ENCODE results near the gene CBY3. TPM values are rescaled to one million over a fixed set of nuclear protein-coding genes. Genes with fewer than 3 reads are reported as not detected.

CBY3 gene
- total and polyA plus RNA-seq, 2 of the 13 experiments (the other 11 are each of a cell fraction or from before 2014, with no cell fraction given), result not detected

DNA sequence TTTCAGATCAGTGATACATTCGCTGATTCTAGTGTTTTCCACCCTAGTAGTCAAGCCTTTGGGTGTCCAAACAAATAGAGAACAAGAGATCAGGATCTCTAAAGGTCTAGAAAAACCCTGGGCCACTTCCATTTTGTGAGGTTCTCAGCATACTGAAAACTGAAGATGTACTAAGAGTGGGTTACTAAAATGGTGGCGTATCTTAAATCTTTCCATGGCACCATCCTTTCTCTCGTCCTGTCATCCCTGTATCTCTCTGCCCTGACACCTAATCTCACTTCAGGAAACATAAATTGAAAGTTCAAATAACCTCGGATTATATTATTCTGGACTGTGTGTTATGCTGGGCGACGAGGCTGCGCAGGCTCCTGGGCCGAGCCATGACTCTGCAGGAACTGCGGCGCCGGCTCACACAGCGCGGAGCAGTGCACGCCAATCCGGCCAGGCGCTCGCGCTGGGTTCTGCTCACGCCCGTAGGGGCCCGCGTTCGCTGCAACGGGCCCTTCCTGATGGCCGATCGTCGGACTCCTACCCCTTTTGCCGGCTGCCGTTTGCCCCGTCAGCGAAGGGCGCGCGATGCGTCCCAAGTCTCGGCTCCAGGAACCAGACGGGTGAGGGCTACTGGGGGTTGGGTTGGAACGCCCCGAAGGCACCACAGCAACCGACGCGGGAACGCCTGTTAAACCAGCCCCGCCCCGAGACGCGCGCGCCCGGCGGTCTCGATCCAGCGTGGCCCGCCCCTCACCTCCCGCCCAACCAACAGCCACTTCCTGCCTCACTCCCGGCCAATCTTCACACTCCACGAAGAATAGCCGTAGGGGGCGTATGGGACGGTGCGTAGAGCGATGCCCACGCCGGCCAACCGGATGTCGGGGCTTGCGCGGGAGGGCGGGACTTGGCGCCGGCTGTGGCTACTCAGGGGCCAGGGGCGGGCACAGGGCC lies 17.4 kb upstream of the CBY3 start (continued):
- no peak for TF ChIP-seq ATF7 (IDR thresholded peaks at IDR 0.05)
- no peak for TF ChIP-seq ATF7 (CRISPR knock-in tag; IDR thresholded peaks at IDR 0.05)
- 0 out of 2 replicates have a peak, but pooled peaks have one; percentile 16 for TF ChIP-seq MXD4 (CRISPR knock-in tag; IDR thresholded peaks at IDR 0.05)
- no peak for TF ChIP-seq ZNF746 (CRISPR knock-in tag; IDR thresholded peaks at IDR 0.05)
- no peak; the same call in 1 of the 2 replicates for TF ChIP-seq ARNT2 (CRISPR knock-in tag; IDR thresholded peaks at IDR 0.05; ENCODE audit: low read depth)
- peak; percentile 60; the same call in 1 of the 2 replicates for TF ChIP-seq MIER3 (CRISPR knock-in tag; IDR thresholded peaks at IDR 0.05; ENCODE audit: borderline replicate concordance)
- TF ChIP-seq, protein P1, sequence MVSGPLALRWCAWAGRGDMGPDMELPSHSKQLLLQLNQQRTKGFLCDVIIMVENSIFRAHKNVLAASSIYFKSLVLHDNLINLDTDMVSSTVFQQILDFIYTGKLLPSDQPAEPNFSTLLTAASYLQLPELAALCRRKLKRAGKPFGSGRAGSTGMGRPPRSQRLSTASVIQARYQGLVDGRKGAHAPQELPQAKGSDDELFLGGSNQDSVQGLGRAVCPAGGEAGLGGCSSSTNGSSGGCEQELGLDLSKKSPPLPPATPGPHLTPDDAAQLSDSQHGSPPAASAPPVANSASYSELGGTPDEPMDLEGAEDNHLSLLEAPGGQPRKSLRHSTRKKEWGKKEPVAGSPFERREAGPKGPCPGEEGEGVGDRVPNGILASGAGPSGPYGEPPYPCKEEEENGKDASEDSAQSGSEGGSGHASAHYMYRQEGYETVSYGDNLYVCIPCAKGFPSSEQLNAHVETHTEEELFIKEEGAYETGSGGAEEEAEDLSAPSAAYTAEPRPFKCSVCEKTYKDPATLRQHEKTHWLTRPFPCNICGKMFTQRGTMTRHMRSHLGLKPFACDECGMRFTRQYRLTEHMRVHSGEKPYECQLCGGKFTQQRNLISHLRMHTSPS (CRISPR knock-in tag; IDR thresholded peaks at IDR 0.05; ENCODE audit: low read depth), result no peak
- TF ChIP-seq ZNF383 (CRISPR knock-in tag; IDR thresholded peaks at IDR 0.05; ENCODE audit: borderline replicate concordance), result no peak
- TF ChIP-seq ZNF781 (CRISPR knock-in tag; IDR thresholded peaks at IDR 0.05; ENCODE audit: borderline replicate concordance, not compliant biosample characterization), result peak; percentile 24
- TF ChIP-seq POGZ (CRISPR knock-in tag; IDR thresholded peaks at IDR 0.05), result peak; percentile 63; the same call in 1 of the 2 replicates
- no peak for TF ChIP-seq FOXP4 (CRISPR knock-in tag; IDR thresholded peaks at IDR 0.05)
- TF ChIP-seq ZNF362 (CRISPR knock-in tag; IDR thresholded peaks at IDR 0.05; ENCODE audit: borderline replicate concordance), result no peak
- peak; percentile 28; the same call in 1 of the 2 replicates for TF ChIP-seq ZNF770 (CRISPR knock-in tag; IDR thresholded peaks at IDR 0.05)
- TF ChIP-seq ZNF225 (CRISPR knock-in tag; IDR thresholded peaks at IDR 0.05), result no peak
- TF ChIP-seq ZNF33A (CRISPR knock-in tag; IDR thresholded peaks at IDR 0.05; ENCODE audit: borderline replicate concordance), result peak; percentile 74; the same call in 1 of the 2 replicates
- TF ChIP-seq, protein P2, sequence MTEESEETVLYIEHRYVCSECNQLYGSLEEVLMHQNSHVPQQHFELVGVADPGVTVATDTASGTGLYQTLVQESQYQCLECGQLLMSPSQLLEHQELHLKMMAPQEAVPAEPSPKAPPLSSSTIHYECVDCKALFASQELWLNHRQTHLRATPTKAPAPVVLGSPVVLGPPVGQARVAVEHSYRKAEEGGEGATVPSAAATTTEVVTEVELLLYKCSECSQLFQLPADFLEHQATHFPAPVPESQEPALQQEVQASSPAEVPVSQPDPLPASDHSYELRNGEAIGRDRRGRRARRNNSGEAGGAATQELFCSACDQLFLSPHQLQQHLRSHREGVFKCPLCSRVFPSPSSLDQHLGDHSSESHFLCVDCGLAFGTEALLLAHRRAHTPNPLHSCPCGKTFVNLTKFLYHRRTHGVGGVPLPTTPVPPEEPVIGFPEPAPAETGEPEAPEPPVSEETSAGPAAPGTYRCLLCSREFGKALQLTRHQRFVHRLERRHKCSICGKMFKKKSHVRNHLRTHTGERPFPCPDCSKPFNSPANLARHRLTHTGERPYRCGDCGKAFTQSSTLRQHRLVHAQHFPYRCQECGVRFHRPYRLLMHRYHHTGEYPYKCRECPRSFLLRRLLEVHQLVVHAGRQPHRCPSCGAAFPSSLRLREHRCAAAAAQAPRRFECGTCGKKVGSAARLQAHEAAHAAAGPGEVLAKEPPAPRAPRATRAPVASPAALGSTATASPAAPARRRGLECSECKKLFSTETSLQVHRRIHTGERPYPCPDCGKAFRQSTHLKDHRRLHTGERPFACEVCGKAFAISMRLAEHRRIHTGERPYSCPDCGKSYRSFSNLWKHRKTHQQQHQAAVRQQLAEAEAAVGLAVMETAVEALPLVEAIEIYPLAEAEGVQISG (CRISPR knock-in tag; IDR thresholded peaks at IDR 0.05), result peak; percentile 52; the same call in 1 of the 2 replicates
- no peak for TF ChIP-seq HDAC6 (IDR thresholded peaks at IDR 0.05; ENCODE audit: low read depth, low read length)
- no peak for TF ChIP-seq NFIC (IDR thresholded peaks at IDR 0.05; ENCODE audit: low read length)

Data from HepG2 (cell line).